PC-9 (cell line): ENCODE measurements around the gene KRTAP10-10.

Source experiments
- CTCF ChIP-seq: fragments of 200-600 bp; sonication (generic); conservative IDR thresholded peaks from 2 replicates; pipeline ENCODE4 v1.6.1; 2017; ENCODE audit warnings: mixed run types, antibody characterized with exemption, mild to moderate bottlenecking, moderate library complexity
- EZH2 ChIP-seq: fragments of 200-600 bp; sonication (generic); IDR thresholded peaks from 2 replicates; pipeline ENCODE4 v1.8.0; 2017; ENCODE audit warnings: antibody characterized with exemption, low read depth

- TF ChIP-seq EZH2 (no peak), CTCF (no peak)
These were observed 34.7 kb upstream of the KRTAP10-10 start for GRCh38 chr21:44602463-44602850.
